Upper lobe of left lung (tissue), 4 donors: ENCODE results near the gene COQ7.

Experiments
- CTCF ChIP-seq, 6 experiments: fragments of 450-650 bp in 4 of 6; fragments of 200-600 bp in 2 of 6; sonication (generic) in 2 of 6; IDR thresholded peaks; one replicate each; pipeline ENCODE4 v1.5.1; 2016 to 2019; ENCODE audit warnings: antibody characterized with exemption in 6 of 6
- POLR2A ChIP-seq, 4 donors: fragments of 450-650 bp; IDR thresholded peaks; one replicate each; pipeline ENCODE4 v1.5.1; 2016 to 2017; ENCODE audit warnings: antibody characterized with exemption in 4 of 4, mild to moderate bottlenecking in 2 of 4

GRCh38 chr16:19127205-19127604 lies 59.8 kb downstream of the COQ7 start:
- TF ChIP-seq POLR2A (IDR thresholded peaks at IDR 0.05), result no peak
- TF ChIP-seq CTCF (IDR thresholded peaks at IDR 0.05), result no peak
